UCSD-AML1 (cell line): ENCODE results near the gene ENDOU.

Source experiments
- DNase-seq: peaks from one replicate; lab custom pipeline; 2025; ENCODE audit not compliant: unreplicated experiment; lab: John Stamatoyannopoulos, UW

The ENDOU gene

GRCh38 chr12:47757840-47758583, 32.7 kb upstream of the ENDOU start:
- peak; percentile 49 for DNase-seq

- no peak for DNase-seq
Measured at GRCh38 chr12:47757364-47757839, 32.1 kb upstream of the ENDOU start.

- DNase-seq: no peak
Measured at GRCh38 chr12:47755655-47756562, 30.6 kb upstream of the ENDOU start.

- DNase-seq: no peak
Measured at GRCh38 chr12:47754881-47755280, 29.6 kb upstream of the ENDOU start.

GRCh38 chr12:47754126-47754525, 28.8 kb upstream of the ENDOU start:
- DNase-seq: no peak

- peak; percentile 68 for DNase-seq
Measured at GRCh38 chr12:47753021-47754001, 28.0 kb upstream of the ENDOU start.

DNA sequence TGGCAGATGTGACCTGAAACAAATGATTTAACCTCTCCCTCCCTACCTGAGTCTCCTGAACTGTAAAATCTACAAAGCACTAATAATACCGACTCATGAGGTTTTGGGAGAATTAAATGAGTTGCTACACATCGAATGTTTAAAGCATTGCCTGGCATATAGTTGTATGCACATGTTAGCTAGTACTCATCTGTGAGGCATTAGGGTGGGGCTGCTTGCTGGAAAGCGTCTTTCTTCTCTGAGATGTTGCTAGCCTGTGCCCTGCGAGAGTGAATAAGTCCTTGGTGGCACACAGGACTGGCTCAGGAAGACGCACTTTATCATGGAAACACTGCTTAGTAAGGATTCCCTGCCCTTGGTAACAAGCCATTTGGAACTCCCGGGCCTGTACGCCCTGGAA, 27.3 kb upstream of the ENDOU start:
- DNase-seq: no peak

- DNase-seq: no peak
Measured at GRCh38 chr12:47752121-47752520, 26.8 kb upstream of the ENDOU start.

DNA sequence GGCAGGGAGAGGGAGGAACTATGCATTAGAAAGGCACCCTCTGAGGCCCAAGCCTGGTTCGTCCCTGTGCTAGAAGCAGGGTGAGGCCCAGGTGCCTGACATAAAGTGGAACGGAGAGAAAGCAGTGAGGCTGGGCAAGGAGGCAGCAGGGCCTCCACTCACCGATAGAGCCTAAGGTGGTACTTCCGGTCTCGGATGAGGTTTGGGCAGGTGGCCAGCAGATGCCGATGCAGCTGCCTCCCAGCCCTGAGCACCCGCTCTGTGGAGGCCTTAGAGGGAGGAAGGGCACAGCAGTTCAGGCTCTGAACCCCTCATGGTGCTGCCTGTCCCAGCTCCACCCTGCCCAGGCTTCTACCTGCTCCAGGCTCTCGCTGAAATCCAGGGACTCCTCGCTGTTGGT, 26.3 kb upstream of the ENDOU start:
- no peak for DNase-seq

DNA sequence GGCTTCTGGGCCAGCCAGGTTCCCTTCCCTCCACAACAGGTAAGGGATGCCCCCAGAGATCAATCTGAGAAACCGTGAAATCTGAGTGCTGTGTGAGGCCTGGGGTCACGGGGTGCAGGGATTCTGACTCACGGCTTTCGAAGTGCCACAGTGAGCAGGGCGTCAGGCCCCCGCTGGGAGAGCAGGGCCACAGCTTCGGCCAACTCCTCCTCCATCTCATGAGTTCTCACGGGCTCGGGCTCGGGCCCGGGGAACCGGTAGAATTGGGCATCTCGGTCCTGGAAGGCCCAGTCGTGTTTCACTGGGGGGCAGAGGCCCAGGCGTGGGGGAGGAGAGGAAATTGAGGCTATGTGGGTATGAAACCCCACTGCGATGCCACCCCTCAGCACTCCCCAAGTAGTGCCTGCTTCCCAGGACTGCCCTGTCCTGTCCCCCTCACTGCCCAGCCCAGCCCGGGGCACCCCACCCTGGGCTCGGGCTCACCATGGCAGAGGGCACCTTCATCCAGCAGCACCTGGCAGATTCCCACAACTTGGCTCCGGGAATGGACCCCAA, 25.7 kb upstream of the ENDOU start:
- no peak for DNase-seq

- DNase-seq: no peak
Measured at GRCh38 chr12:47750229-47750798, 25.0 kb upstream of the ENDOU start.

- DNase-seq: no peak
Measured at GRCh38 chr12:47748899-47749298, 23.6 kb upstream of the ENDOU start.

GRCh38 chr12:47748507-47748828, 23.2 kb upstream of the ENDOU start:
- no peak for DNase-seq

DNA sequence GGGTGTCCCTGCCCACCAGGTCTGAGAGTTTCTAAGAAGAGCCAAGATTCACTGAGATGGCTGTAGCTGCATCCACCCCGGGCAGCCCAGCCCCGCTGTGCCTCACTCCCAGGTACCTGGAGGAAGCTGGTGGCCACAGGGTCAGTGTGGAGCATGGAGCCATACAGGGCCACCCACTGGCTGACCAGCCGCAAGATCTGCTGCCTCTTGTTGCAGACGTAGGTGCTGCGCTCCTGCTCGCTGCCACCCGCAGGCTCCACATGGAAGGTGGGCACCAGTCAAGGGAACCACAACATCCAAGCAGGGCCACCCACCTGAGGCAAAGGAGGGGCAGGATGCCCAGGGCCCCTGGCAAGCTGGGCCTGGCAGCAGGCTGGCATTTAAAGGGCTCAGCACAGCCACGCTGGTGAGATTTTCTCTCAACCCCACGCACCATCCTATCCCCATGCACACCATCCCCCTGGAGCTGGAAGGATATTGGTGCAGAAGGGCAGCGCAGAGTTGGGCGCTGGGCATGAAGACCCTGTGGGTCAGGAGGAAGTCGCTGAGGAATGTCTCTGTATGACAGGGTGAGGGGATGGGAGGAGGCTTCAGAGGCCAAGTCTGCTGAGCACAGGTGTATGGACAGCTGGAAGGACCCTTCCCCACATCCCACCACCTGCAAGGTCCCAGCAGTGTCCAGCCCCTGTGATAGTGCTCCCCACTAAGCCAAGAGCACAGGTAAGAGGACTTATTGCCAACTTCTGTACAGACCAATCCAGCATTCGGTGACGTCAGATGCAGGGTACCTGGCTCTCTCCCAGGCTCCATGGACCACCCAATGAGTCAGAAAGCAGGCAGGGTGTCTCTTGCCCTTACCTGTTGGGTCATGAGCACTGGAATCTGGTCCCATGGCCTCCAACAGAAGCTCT, 22.6 kb upstream of the ENDOU start:
- DNase-seq: no peak

- DNase-seq: no peak
Measured at GRCh38 chr12:47747126-47747525, 21.8 kb upstream of the ENDOU start.

DNA sequence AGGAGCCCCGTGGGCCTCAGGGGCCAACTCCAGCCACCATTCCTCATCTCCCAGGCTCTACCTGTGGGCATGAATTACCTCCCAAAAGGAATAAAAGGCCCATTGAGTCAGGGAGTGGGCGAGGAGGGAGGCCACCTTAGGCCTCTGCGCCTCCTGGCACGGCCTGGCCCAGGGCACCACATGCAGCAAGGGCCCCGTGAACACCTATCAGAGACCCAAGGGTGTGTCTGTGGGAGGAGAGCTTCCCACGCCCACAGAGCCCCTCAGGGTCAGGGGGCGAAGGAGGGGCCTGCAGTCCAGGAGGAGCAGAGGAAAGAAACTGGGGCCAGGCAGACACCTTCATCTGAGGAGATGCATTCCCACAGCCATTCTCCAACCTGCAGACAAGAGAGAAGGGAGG, 21.2 kb upstream of the ENDOU start:
- DNase-seq: no peak

DNA sequence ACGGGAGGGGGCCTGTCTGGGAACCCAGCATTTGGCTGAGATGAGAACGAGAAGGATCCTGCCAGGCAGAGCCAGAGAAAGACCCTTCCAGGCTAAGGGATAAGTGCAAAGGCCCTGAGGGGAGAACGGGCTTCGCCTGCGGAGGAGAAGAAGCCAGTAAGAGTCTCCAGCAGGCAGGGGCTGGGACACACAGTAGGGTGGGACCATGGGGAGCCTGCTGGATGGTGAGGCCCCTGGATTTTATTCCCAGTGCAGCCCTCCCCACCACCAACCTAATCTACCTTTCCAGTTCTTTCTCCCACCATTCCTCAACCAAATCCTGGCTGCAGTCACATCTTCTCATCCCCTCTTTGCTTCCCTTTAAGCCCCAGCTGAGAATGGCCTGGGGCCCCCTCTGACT, 20.8 kb upstream of the ENDOU start:
- no peak for DNase-seq

DNA sequence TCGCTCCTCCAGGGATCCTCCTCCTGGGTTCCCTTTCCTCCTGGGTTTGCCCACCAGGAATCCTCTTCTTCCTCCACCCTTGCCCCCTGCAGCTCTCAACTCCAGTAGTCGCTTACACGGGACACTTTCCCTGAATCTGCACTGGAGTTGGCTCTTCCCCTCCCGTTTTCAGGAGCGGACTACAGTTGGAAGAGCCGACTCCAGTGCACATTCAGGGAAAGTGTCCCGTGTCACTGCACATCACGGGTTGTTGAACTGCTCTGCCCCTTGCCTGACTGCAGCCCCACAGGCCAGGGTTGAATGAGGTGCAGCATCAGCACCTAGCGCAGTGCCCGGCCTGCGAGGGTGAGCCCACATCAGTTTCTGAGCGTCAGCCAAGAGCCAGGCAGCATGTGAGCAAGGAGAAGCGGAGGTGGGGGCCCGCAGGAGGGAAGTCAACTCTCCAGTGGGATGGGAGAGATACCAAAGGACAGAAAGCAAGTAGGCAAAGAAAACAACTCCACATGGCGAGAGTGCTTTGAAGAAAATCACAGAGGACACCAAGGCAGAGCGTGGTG, 20.3 kb upstream of the ENDOU start:
- no peak for DNase-seq

DNA sequence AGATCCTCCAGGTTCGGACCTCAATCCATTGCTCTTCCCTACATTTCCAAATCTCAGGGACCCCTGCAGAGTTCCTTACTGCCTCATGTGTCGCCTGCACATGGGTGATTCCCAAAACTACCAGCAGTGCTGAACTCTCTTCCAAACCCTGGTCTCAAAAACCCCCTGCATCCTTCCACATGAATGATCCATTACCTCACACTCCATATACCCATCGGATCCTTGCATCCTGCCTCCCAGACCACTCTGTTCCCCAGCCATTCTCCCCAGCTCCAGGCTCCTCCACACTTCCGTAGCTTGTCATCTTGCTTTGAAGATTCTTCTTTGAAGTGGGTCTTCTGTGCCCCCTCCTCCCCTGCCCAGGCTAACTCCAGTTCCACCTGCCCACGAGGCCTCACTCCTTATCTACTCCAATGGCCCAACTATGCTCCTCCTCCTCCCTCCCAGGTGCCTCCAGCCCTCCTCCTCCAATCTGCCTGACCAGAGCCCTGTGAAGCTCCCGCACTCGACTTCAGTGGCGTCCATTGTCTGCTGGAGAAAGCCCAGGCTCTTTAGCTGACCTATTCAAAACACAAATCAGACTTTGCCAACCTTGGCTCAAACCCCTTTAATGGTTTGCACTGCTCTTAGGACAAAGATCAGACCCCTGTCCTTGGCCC, 19.6 kb upstream of the ENDOU start:
- no peak for DNase-seq
